Kidney epithelial cell (primary cell): ENCODE data around the gene GPHA2. TPM values are rescaled to one million over a fixed set of nuclear protein-coding genes. Genes with fewer than 3 reads are reported as not detected.

Experiments
- DNase-seq: peaks from one replicate; pipeline ENCODE4 v3.0.0-alpha.2; 2010; ENCODE audit warnings: low read depth
- H3K27me3 ChIP-seq: 2 replicates; pipeline ENCODE4 v1.6.0; 2011; ENCODE audit warnings: low read length; ENCODE audit not compliant: control insufficient read depth, insufficient read depth
- H3K36me3 ChIP-seq: 2 replicates; pipeline ENCODE4 v1.5.1; 2011; ENCODE audit warnings: low read length; ENCODE audit not compliant: control insufficient read depth, insufficient read depth
- H3K4me3 ChIP-seq: 2 replicates; pipeline ENCODE4 v1.5.1; 2011; ENCODE audit warnings: low read depth, mild to moderate bottlenecking, control low read depth, low read length
- CTCF ChIP-seq: IDR thresholded peaks from 2 replicates; pipeline ENCODE4 v1.5.1; 2011; ENCODE audit warnings: mild to moderate bottlenecking, moderate library complexity, low read length, control low read depth, inconsistent platforms; ENCODE audit not compliant: insufficient read depth, poor library complexity, severe bottlenecking
- total RNA-seq: library from RNA; depleted of rRNA; stranded (reverse); fragments of >200 nt; gene quantifications from 2 replicates; pipeline ENCODE4 v1.2.3, GENCODE V29; 2015

Gene GPHA2
- total RNA-seq, 1 donor from 2014 or later = not detected

- H3K27me3 ChIP-seq = no peaks in the 10 kb centered on the region
- H3K4me3 ChIP-seq = no peak overlapping the region
- no peak for DNase-seq
- TF ChIP-seq CTCF = no peak
- H3K36me3 ChIP-seq = peaks cover 1% of the 10 kb centered on the region
Observed at GRCh38 chr11:64911142-64911541, 24.6 kb downstream of the GPHA2 start.

- no peak for TF ChIP-seq CTCF
- peaks cover 1% of the 10 kb centered on the region for H3K36me3 ChIP-seq
- no peak overlapping the region for H3K4me3 ChIP-seq
- DNase-seq = no peak
- H3K27me3 ChIP-seq = no peaks in the 10 kb centered on the region
Observed at GRCh38 chr11:64910451-64911093, 25.1 kb downstream of the GPHA2 start.

DNA sequence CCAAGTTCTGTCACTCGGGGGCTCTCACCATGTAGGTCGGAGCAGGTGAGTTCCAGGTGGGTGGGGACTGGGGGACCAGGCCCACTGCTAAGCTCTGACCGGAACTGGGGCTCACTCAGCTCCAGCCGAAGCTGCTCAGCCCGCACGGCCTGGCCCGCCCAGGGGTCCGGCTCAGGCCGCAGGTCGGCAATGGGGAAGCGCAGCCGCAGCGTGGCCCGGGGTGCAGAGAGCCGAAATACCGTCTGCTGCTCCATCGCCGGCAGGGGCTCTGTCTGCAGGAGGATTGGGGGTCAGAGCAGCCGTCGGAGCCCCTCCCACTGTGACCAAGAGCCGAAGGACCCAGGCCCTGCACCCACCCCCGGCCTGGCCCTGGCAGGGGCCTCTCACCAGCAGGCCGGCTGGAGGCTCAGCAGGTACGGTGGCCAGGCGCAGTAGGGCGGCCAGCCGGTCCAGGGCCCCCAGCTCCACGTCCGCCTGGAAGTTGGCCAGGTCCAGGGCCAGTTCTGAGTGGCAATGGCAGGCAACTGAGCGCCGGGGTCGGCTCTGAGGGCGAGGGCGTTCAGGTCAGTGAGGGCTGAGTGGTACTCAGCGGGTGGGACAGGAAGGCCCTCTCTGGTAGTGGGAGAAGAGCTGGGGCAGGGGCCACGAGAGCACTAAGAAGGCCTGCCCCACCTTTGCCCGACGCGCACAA, 25.9 kb downstream of the GPHA2 start:
- peaks cover 1% of the 10 kb centered on the region for H3K36me3 ChIP-seq
- H3K27me3 ChIP-seq = no peaks in the 10 kb centered on the region
- H3K4me3 ChIP-seq = no peak overlapping the region
- TF ChIP-seq CTCF = no peak
- no peak for DNase-seq

GRCh38 chr11:64908766-64909165, 26.9 kb downstream of the GPHA2 start:
- Histone ChIP-seq H3K4me3 (no peak overlapping the region), H3K36me3 (peaks cover 1% of the 10 kb centered on the region), H3K27me3 (no peaks in the 10 kb centered on the region)
- no peak for TF ChIP-seq CTCF
- no peak for DNase-seq

- no peaks in the 10 kb centered on the region for H3K27me3 ChIP-seq
- H3K4me3 ChIP-seq = no peak overlapping the region
- H3K36me3 ChIP-seq = no peaks in the 10 kb centered on the region
- TF ChIP-seq CTCF = no peak
- no peak for DNase-seq
Observed at GRCh38 chr11:64906314-64906635, 29.4 kb downstream of the GPHA2 start.
